GM08714 (cell line): ENCODE results near the gene KCTD14.

Experiments
- H3K4me3 ChIP-seq: fragments of 200-500 bp; sonication (Bioruptor generic); 2 replicates; pipeline ENCODE4 v1.5.1; 2014; ENCODE audit warnings: mild to moderate bottlenecking, low read length, inconsistent platforms
- ZNF274 ChIP-seq: IDR thresholded peaks from 2 replicates; pipeline ENCODE4 v1.6.1; 2012; ENCODE audit warnings: mild to moderate bottlenecking, low read depth, low read length

KCTD14 gene

GRCh38 chr11:77981346-77981947 is 41.6 kb downstream of the KCTD14 start:
- H3K4me3 ChIP-seq = no peak overlapping the region
- TF ChIP-seq ZNF274 = no peak

GRCh38 chr11:77968337-77968736 is 54.7 kb downstream of the KCTD14 start:
- no peak for TF ChIP-seq ZNF274
- no peak overlapping the region for H3K4me3 ChIP-seq

- TF ChIP-seq ZNF274 = no peak
- no peak overlapping the region for H3K4me3 ChIP-seq
Measured at GRCh38 chr11:77967753-77968152, 55.3 kb downstream of the KCTD14 start.

GRCh38 chr11:77967121-77967520 is 56.0 kb downstream of the KCTD14 start:
- no peak for TF ChIP-seq ZNF274
- H3K4me3 ChIP-seq = no peak overlapping the region

- no peak overlapping the region for H3K4me3 ChIP-seq
- TF ChIP-seq ZNF274 = no peak
Measured at GRCh38 chr11:77966338-77966737, 56.7 kb downstream of the KCTD14 start.
